Smooth muscle cell (in vitro differentiated cells): ENCODE data around the gene VAC14. TPM values are rescaled to one million over a fixed set of nuclear protein-coding genes. Genes with fewer than 3 reads are reported as not detected.

ENCODE experiments used
- DNase-seq: peaks from one replicate; lab custom pipeline; 2025; ENCODE audit not compliant: unreplicated experiment; lab: John Stamatoyannopoulos, UW
- H2AFZ ChIP-seq: fragments of 200-600 bp; sonication (generic); 2 replicates; pipeline ENCODE4 v1.6.0; 2016; ENCODE audit warnings: antibody characterized with exemption, low read depth, mild to moderate bottlenecking
- H3F3A ChIP-seq: fragments of 200-600 bp; sonication (generic); 2 replicates; pipeline ENCODE4 v1.6.0; 2017; ENCODE audit warnings: antibody characterized with exemption, low read depth
- H3K27ac ChIP-seq: fragments of 200-600 bp; sonication (generic); 2 replicates; pipeline ENCODE4 v1.5.1; 2016; ENCODE audit warnings: low read depth, mild to moderate bottlenecking
- H3K27me3 ChIP-seq: fragments of 200-600 bp; sonication (generic); 2 replicates; pipeline ENCODE4 v1.6.1; 2016; ENCODE audit warnings: low read depth, mild to moderate bottlenecking
- H3K36me3 ChIP-seq: fragments of 200-600 bp; sonication (generic); 2 replicates; pipeline ENCODE4 v1.5.1; 2016; ENCODE audit warnings: low read depth
- H3K4me1 ChIP-seq: fragments of 200-600 bp; sonication (generic); 2 replicates; pipeline ENCODE4 v1.5.1; 2016; ENCODE audit warnings: low read depth
- H3K4me2 ChIP-seq: fragments of 200-600 bp; sonication (generic); 2 replicates; pipeline ENCODE4 v1.6.0; 2016; ENCODE audit warnings: mild to moderate bottlenecking
- H3K4me3 ChIP-seq: fragments of 200-600 bp; sonication (generic); 2 replicates; pipeline ENCODE4 v1.5.1; 2016; ENCODE audit warnings: mild to moderate bottlenecking
- H3K79me2 ChIP-seq: fragments of 200-600 bp; sonication (generic); 2 replicates; pipeline ENCODE4 v1.6.0; 2016; ENCODE audit warnings: low read depth, mild to moderate bottlenecking
- H3K9ac ChIP-seq: fragments of 200-600 bp; sonication (generic); 2 replicates; pipeline ENCODE4 v1.6.0; 2016; ENCODE audit warnings: low read depth
- H3K9me3 ChIP-seq: fragments of 200-600 bp; sonication (generic); replicated peaks from 2 replicates; pipeline ENCODE4 v1.5.1; 2016; ENCODE audit warnings: low read depth
- H4K20me1 ChIP-seq: fragments of 200-600 bp; sonication (generic); 2 replicates; pipeline ENCODE4 v1.6.0; 2016; ENCODE audit warnings: low read depth
- CTCF ChIP-seq: fragments of 200-600 bp; sonication (generic); IDR thresholded peaks from 2 replicates; pipeline ENCODE4 v1.5.1; 2017; ENCODE audit warnings: borderline replicate concordance, mild to moderate bottlenecking, antibody characterized with exemption; ENCODE audit not compliant: insufficient read depth, poor library complexity, severe bottlenecking
- WGBS: methylation state at CpG from one replicate; pipeline ENCODE4 v1.1.7; 2016; ENCODE audit warnings: low lambda C conversion rate; 5-methylcytosine and 5-hydroxymethylcytosine counted together
- polyA plus RNA-seq: library from polyadenylated mRNA; unstranded; fragments of >200 nt; fragmentation: Nextera tagmentation; extraction: Ambion mirVana; gene quantifications from 2 replicates; pipeline ENCODE4 v1.2.1, GENCODE V29; 2016
- total RNA-seq: library from RNA; depleted of rRNA; stranded (reverse); fragments of >200 nt; gene quantifications from 2 replicates; pipeline ENCODE4 v1.2.3, GENCODE V29; 2014

The VAC14 gene
- total and polyA plus RNA-seq, 2 experiments from 2014 or later, result 27.9 to 52.3 TPM

GRCh38 chr16:70796301-70796700, 4.7 kb downstream of the VAC14 start:
- H3K9ac ChIP-seq, result no peak overlapping the region
- no peaks in the 10 kb centered on the region for H3F3A ChIP-seq
- peaks cover 55% of the 10 kb centered on the region for H3K79me2 ChIP-seq
- no peak for DNase-seq
- H3K27me3 ChIP-seq, result no peaks in the 10 kb centered on the region
- H3K9me3 ChIP-seq, result no peaks in the 10 kb centered on the region
- H3K36me3 ChIP-seq, result no peaks in the 10 kb centered on the region
- peaks cover 9% of the 10 kb centered on the region for H3K4me1 ChIP-seq
- H3K4me3 ChIP-seq, result no peak overlapping the region
- no peak overlapping the region for H3K27ac ChIP-seq
- H3K4me2 ChIP-seq, result no peak overlapping the region
- H2AFZ ChIP-seq, result no peak overlapping the region
- WGBS, result 98% methylated on average over 3 of the region's 3 CpGs
- no peak for TF ChIP-seq CTCF
- peaks cover 51% of the 10 kb centered on the region for H4K20me1 ChIP-seq

GRCh38 chr16:70795296-70795912, 5.6 kb downstream of the VAC14 start:
- no peaks in the 10 kb centered on the region for H3K9me3 ChIP-seq
- H3K4me1 ChIP-seq, result peaks cover 9% of the 10 kb centered on the region
- H4K20me1 ChIP-seq, result peaks cover 60% of the 10 kb centered on the region
- TF ChIP-seq CTCF, result no peak
- no peak for DNase-seq
- peaks cover 52% of the 10 kb centered on the region for H3K79me2 ChIP-seq
- no peak overlapping the region for H3K9ac ChIP-seq
- H2AFZ ChIP-seq, result no peak overlapping the region
- H3F3A ChIP-seq, result no peaks in the 10 kb centered on the region
- H3K4me3 ChIP-seq, result no peak overlapping the region
- 96% methylated on average over 12 of the region's 12 CpGs for WGBS
- no peak overlapping the region for H3K4me2 ChIP-seq
- H3K27me3 ChIP-seq, result no peaks in the 10 kb centered on the region
- H3K36me3 ChIP-seq, result no peaks in the 10 kb centered on the region
- H3K27ac ChIP-seq, result no peak overlapping the region

GRCh38 chr16:70793851-70794502, 7.0 kb downstream of the VAC14 start:
- no peaks in the 10 kb centered on the region for H3K36me3 ChIP-seq
- H3K9me3 ChIP-seq, result no peaks in the 10 kb centered on the region
- H3K4me1 ChIP-seq, result no peaks in the 10 kb centered on the region
- peaks cover 38% of the 10 kb centered on the region for H3K79me2 ChIP-seq
- no peak overlapping the region for H3K27ac ChIP-seq
- no peak overlapping the region for H3K4me3 ChIP-seq
- no peak overlapping the region for H3K9ac ChIP-seq
- peaks cover 74% of the 10 kb centered on the region for H4K20me1 ChIP-seq
- no peaks in the 10 kb centered on the region for H3K27me3 ChIP-seq
- 91% methylated on average over 8 of the region's 8 CpGs for WGBS
- DNase-seq, result no peak
- TF ChIP-seq CTCF, result no peak
- H3K4me2 ChIP-seq, result no peak overlapping the region
- no peaks in the 10 kb centered on the region for H3F3A ChIP-seq
- no peak overlapping the region for H2AFZ ChIP-seq

GRCh38 chr16:70790815-70791214, 10.1 kb downstream of the VAC14 start:
- Histone ChIP-seq H3K4me3 (no peak overlapping the region), H3K9ac (no peak overlapping the region), H3K4me1 (no peaks in the 10 kb centered on the region), H2AFZ (no peak overlapping the region), H3K4me2 (no peak overlapping the region), H3K36me3 (no peaks in the 10 kb centered on the region), H3K79me2 (peaks cover 24% of the 10 kb centered on the region), H3F3A (no peaks in the 10 kb centered on the region), H4K20me1 (peaks cover 98% of the 10 kb centered on the region), H3K27ac (no peak overlapping the region), H3K27me3 (no peaks in the 10 kb centered on the region), H3K9me3 (no peaks in the 10 kb centered on the region)
- 86% methylated on average over 8 of the region's 8 CpGs for WGBS
- no peak for TF ChIP-seq CTCF
- no peak for DNase-seq
